Adrenal gland (tissue), 5 donors: ENCODE measurements around the gene SREBF1.

ENCODE experiments used
- POLR2A ChIP-seq, 2 donors: fragments of 450-650 bp; IDR thresholded peaks; one replicate each; pipeline ENCODE4 v1.6.1; 2017; ENCODE audit warnings: antibody characterized with exemption in 2 of 2, mild to moderate bottlenecking in 2 of 2, moderate library complexity in 1 of 2
- TF ChIP-seq, protein P1 (sequence below), 6 experiments: fragments of 450-650 bp in 4 of 6; fragments of 200-600 bp in 2 of 6; sonication (generic) in 1 of 6; IDR thresholded peaks; 1 replicate in 5 of 6; 2 replicates in 1 of 6; pipeline versions ENCODE4 v1.5.1 to v1.8.0; 2016 to 2021; ENCODE audit warnings: antibody characterized with exemption in 6 of 6, mild to moderate bottlenecking in 2 of 6, moderate library complexity in 1 of 6
- donor health status: DM: no; HTN: no; CAD: no.

DNA sequence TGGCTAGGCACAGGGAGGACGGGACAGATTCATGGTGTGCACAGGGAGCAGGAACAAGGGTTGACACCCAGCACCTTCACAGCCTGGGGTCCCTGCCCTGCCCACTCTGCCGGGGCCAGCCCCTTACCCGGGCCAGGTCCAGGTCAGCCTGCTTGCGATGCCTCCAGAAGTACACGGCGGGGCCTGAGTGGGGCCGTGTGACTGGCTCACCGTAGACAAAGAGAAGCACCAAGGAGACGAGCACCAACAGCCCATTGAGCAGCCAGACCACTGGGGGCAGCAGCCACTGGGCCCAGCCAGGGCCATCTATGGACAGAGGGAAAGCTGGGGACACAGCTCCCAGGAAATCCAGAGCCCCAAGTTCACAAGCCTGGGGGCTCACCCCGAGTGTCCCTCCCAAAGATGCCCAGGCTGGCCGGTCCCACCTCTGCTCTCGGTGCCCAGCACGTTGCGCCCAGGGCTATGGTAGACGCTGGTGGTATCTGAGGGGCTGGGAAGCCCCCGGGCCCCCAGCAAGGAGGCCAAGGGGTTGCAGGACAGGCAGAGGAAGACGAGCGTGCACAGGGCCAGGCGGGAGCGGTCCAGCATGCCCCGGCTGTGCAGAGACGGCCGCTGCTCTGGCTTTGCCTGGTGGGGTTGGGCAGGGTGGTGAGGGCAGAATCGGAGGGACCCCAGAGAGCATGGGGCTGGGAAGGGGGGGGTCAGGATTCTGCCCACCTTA is 19.8 kb downstream of the SREBF1 start:
- TF ChIP-seq, protein P1, sequence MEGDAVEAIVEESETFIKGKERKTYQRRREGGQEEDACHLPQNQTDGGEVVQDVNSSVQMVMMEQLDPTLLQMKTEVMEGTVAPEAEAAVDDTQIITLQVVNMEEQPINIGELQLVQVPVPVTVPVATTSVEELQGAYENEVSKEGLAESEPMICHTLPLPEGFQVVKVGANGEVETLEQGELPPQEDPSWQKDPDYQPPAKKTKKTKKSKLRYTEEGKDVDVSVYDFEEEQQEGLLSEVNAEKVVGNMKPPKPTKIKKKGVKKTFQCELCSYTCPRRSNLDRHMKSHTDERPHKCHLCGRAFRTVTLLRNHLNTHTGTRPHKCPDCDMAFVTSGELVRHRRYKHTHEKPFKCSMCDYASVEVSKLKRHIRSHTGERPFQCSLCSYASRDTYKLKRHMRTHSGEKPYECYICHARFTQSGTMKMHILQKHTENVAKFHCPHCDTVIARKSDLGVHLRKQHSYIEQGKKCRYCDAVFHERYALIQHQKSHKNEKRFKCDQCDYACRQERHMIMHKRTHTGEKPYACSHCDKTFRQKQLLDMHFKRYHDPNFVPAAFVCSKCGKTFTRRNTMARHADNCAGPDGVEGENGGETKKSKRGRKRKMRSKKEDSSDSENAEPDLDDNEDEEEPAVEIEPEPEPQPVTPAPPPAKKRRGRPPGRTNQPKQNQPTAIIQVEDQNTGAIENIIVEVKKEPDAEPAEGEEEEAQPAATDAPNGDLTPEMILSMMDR (IDR thresholded peaks at IDR 0.05): peak in 1 of 6 experiments; percentile 22
- no peak for TF ChIP-seq POLR2A (IDR thresholded peaks at IDR 0.05)
